Dendritic cell treated with granulocyte-macrophage colony-stimulating factor and Interleukin-4, amounts not matched to agents 40 ng/mL and 50 ng/mL, for 4 days (primary cell): ENCODE measurements around the gene UTP25.
A peak's percentile ranks its signal among the peaks of the same experiment; 100 is the strongest.
"Not testable (repeated sequence)": the region's sequence is repeated elsewhere in the genome, so short reads cannot be mapped to it uniquely, and the experiment has no call there.

ENCODE experiments used
- H3K27ac Mint-ChIP-seq: one replicate; pipeline ENCODE4 v1.8.0; 2022; ENCODE audit warnings: mild to moderate bottlenecking, mixed read lengths
- H3K27me3 Mint-ChIP-seq: one replicate; pipeline ENCODE4 v1.8.0; 2022; ENCODE audit warnings: mild to moderate bottlenecking, mixed read lengths
- H3K36me3 Mint-ChIP-seq: one replicate; pipeline ENCODE4 v1.8.0; 2022; ENCODE audit warnings: low read depth, mixed read lengths
- H3K4me1 Mint-ChIP-seq: one replicate; pipeline ENCODE4 v1.8.0; 2022; ENCODE audit warnings: low read depth, mixed read lengths
- H3K4me3 Mint-ChIP-seq: one replicate; pipeline ENCODE4 v1.8.0; 2022; ENCODE audit warnings: mild to moderate bottlenecking, moderate library complexity, mixed read lengths
- H3K9me3 Mint-ChIP-seq: one replicate; pipeline ENCODE4 v1.8.0; 2022; ENCODE audit warnings: mixed read lengths
- intact Hi-C: fragments of 100-400 bp; cut with micrococcal nuclease; formaldehyde crosslinking; loops from one replicate; pipeline ENCODE4 v1.15.0; 2022

UTP25 gene

DNA sequence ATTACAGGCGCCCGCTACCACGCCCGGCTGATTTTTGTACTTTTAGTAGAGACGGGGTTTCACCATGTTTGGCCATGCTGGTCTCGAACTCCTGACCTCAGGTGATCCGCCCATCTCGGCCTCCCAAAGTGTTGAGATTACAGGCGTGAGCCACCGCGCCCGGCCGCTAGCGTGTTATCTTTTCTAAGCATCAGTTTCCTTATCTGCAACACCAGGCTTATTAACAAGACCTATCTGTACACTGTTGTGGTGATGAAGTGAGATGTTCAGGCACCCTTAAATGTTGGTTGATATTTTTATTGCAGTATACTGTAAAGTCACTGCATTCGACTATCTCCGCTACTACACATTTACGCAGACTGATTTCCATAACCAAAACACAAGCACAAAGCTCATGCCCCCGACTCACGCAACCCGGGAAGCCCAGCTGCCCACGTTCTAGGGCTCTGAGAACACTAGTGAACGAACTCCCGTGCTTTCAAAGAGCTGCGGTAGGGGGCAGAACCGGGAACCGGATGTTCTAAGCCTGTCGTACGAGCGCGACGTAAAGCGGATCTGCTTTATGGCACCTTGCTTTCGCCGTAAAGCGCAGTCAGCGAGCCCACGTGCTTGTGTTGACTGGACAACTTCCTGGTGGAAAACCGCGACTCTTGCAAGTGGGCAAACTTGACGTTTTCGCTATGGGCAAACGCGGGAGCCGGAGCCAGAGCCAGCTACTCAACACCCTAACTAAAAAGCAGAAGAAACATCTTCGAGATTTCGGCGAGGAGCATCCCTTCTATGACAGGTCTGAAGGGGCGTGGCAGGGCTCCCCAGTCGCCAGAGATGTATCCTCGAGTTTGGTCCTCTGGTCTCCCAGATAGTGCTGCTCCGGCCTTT, at the start of gene UTP25:
Gene UTP25 (plus strand): TSS at position 589 of the 879 bp plus-strand sequence. CDS start 92 bp downstream, at position 681.
- intact Hi-C loops = loop anchor here (2.0 kb wide), 1 partner anchor 43 kb away; the partner anchor contains the start of gene C1orf74
- peaks cover 23% of the 10 kb centered on the region for H3K4me1 Mint-ChIP-seq

GRCh38 chr1:209778102-209778501, 49.7 kb upstream of the UTP25 start:
- Mint-ChIP-seq H3K4me3 (no peak overlapping the region), H3K4me1 (peaks cover 35% of the 10 kb centered on the region), H3K36me3 (peaks cover 68% of the 10 kb centered on the region), H3K27me3 (no peaks in the 10 kb centered on the region), H3K27ac (no peak overlapping the region), H3K9me3 (no peaks in the 10 kb centered on the region)
- intact Hi-C loops = no loop called here

More for the DNA sequence above, at the start of gene UTP25:
- Mint-ChIP-seq H3K27me3 (peaks cover 11% of the 10 kb centered on the region), H3K9me3 (no peaks in the 10 kb centered on the region), H3K27ac (peak within 1 kb of the TSS; percentile 92), H3K36me3 (peaks cover 34% of the 10 kb centered on the region), H3K4me3 (peak within 1 kb of the TSS; percentile 92)

DNA sequence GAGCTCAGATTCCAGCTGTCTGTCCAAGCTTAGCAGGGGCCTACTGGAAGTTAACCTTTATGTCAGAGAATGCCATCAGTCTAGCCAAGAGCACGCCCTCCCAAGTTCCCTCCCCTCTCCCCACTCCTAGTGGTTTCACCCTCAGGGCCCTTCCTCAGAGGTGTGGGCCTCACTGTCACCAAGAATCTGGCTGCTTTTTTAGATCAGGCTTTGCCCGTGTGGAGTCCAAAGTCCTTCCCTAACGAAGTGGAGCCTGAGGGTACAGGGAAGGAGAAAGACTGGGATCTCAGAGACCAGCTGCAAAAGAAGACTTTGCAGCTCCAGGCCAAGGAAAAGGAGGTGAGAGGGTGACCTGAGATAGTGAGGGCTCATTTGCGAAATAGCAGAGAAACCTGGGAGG, 47.5 kb upstream of the UTP25 start:
- H3K4me1 Mint-ChIP-seq = peaks cover 31% of the 10 kb centered on the region
- no peak overlapping the region for H3K27ac Mint-ChIP-seq
- H3K4me3 Mint-ChIP-seq = no peak overlapping the region
- intact Hi-C loops = no loop called here
- no peaks in the 10 kb centered on the region for H3K9me3 Mint-ChIP-seq
- H3K27me3 Mint-ChIP-seq = no peaks in the 10 kb centered on the region
- peaks cover 65% of the 10 kb centered on the region for H3K36me3 Mint-ChIP-seq

DNA sequence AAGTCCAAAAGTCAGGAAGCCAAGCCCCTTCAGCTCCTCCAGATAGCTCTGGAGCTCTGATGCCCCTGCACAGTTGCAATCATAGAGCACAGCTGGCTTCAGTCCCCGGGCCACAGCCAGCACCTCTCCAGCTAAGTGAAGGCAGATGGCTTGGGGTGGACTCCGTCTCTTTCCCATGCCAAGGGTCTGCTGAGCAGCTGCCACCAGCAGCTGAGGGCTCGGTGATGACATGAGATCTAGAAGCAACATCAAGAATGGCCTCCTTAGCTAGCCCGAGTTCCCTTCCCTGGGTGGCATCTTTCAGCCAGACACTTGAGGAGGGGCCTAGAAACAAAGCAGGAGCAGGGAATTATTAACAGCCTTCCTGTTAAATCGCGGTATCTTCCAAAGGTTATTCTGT, 44.4 kb upstream of the UTP25 start:
- intact Hi-C loops = no loop called here
- no peaks in the 10 kb centered on the region for H3K9me3 Mint-ChIP-seq
- peaks cover 38% of the 10 kb centered on the region for H3K36me3 Mint-ChIP-seq
- peaks cover 9% of the 10 kb centered on the region for H3K27me3 Mint-ChIP-seq
- no peak overlapping the region for H3K4me3 Mint-ChIP-seq
- H3K27ac Mint-ChIP-seq = peak overlapping the region; percentile 96
- H3K4me1 Mint-ChIP-seq = peaks cover 19% of the 10 kb centered on the region

- peaks cover 15% of the 10 kb centered on the region for H3K27me3 Mint-ChIP-seq
- intact Hi-C loops = loop anchor here (1.0 to 2.0 kb wide), 2 partner anchors 14 to 42 kb away; partner anchors contain the start of gene UTP25
- peak within 1 kb of the TSS; percentile 96 for H3K27ac Mint-ChIP-seq
- H3K36me3 Mint-ChIP-seq = peaks cover 27% of the 10 kb centered on the region
- peaks cover 19% of the 10 kb centered on the region for H3K4me1 Mint-ChIP-seq
- H3K9me3 Mint-ChIP-seq = no peaks in the 10 kb centered on the region
- peak within 1 kb of the TSS; percentile 97 for H3K4me3 Mint-ChIP-seq
These were observed 43.3 kb upstream of the UTP25 start, which contains the start of gene C1orf74 for GRCh38 chr1:209784265-209785169. Gene C1orf74 (minus strand): TSS chr1:209784559. CDS start chr1:209783634, 925 bp downstream.

- intact Hi-C loops = loop anchor here (2.0 kb wide), 1 partner anchor 41 kb away; the partner anchor contains the start of gene UTP25
- Mint-ChIP-seq H3K36me3 (peaks cover 16% of the 10 kb centered on the region), H3K27me3 (peaks cover 21% of the 10 kb centered on the region), H3K4me3 (no peak overlapping the region), H3K4me1 (peaks cover 19% of the 10 kb centered on the region), H3K27ac (peak overlapping the region; percentile 96), H3K9me3 (no peaks in the 10 kb centered on the region)
These were observed 42.2 kb upstream of the UTP25 start for GRCh38 chr1:209785592-209785991.

GRCh38 chr1:209786146-209786545, 41.6 kb upstream of the UTP25 start:
- Mint-ChIP-seq H3K4me3 (no peak overlapping the region), H3K27me3 (peaks cover 27% of the 10 kb centered on the region), H3K9me3 (no peaks in the 10 kb centered on the region), H3K4me1 (peaks cover 19% of the 10 kb centered on the region), H3K36me3 (peaks cover 13% of the 10 kb centered on the region), H3K27ac (peak overlapping the region; percentile 55)
- intact Hi-C loops = no loop called here

DNA sequence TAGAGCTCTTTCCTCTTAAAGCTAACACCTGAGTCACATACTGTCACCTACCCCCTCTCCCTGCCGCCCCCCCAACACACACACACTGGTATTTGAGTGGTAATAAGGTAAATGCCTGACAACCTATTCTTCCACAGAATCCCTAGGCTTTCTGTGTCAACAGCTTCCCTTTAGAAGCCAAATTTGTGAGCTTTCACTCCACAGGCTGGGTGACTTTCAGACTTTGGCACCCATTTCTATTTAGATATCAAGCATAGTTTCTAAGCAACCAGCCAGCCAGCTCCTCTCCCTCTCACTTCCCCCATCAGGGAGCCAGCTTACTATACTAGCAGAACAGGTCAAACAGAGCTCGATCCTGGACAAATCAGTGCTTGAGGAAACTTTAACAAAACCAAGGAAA, 40.2 kb upstream of the UTP25 start:
- Mint-ChIP-seq H3K4me1 (peaks cover 19% of the 10 kb centered on the region), H3K27me3 (peaks cover 37% of the 10 kb centered on the region), H3K27ac (no peak overlapping the region), H3K4me3 (no peak overlapping the region), H3K36me3 (peaks cover 7% of the 10 kb centered on the region), H3K9me3 (no peaks in the 10 kb centered on the region)
- intact Hi-C loops = no loop called here

DNA sequence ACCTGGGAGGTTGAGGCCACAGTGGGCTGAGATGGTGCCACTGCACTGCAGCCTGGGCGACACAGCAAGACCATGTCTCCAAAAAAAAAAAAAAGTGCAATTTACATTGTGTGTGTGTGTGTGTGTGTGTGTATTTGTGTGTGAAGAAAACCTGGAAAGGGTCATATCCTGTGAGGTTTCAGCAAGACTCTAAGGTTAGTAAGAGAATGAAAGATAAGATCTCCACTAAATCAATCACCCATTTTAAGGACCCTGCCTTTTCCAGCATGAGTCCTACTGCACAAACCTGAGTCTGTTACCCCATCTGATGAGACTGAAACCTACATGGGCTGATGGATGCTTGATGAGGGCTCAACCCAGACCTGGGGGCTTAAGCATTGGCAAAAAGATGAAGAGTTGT, 38.5 kb upstream of the UTP25 start:
- H3K4me3 Mint-ChIP-seq = no peak overlapping the region
- H3K36me3 Mint-ChIP-seq = peaks cover 4% of the 10 kb centered on the region
- peaks cover 46% of the 10 kb centered on the region for H3K27me3 Mint-ChIP-seq
- intact Hi-C loops = no loop called here
- H3K27ac Mint-ChIP-seq = no peak overlapping the region
- peaks cover 7% of the 10 kb centered on the region for H3K4me1 Mint-ChIP-seq
- H3K9me3 Mint-ChIP-seq = no peaks in the 10 kb centered on the region

DNA sequence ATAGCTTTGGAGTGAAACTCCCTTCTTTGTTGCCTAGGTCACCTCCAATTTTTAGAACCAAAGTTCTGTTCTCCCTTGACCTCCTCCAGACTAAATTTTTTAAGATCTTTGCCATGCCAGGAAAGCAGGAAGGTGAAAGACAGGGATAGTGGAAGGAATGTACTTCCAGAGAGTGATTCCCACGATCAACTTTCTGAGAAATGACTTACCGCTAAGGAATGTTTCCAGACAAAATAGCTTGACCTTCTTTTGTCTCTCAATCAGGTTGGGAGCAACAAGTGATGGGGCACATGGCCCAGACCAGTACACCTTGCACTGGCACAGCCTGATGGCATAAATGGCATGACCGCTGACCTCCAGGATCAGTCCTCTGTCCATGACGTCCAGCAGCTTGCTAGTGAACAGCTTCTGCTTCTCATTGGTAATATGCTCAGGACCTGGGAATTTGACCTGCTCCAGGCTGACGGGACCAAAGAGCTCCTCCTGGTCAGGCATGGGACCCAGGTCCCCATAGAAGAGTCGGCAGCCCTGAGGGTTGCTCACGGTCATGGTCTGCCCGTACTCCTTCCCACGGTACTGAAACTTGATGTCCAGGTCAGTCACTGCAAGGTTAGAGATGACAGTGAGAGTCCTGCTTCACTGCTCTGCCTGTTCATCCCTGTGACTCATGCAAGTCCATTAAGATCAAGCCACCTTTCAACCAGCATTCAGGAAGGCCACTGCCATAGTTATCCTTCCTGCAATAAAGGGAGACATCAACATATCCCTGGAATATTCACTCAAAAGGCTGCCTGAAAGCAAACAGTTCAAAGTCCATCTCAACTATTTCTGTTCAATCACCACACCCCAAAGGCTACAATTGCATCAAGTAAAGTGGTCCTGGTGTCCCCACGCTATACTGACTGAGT, 37.2 kb upstream of the UTP25 start:
- Mint-ChIP-seq H3K4me3 (no peak overlapping the region), H3K4me1 (no peaks in the 10 kb centered on the region), H3K9me3 (no peaks in the 10 kb centered on the region), H3K27ac (no peak overlapping the region), H3K36me3 (no peaks in the 10 kb centered on the region), H3K27me3 (peaks cover 52% of the 10 kb centered on the region)
- intact Hi-C loops = no loop called here

GRCh38 chr1:209791920-209792319, 35.9 kb upstream of the UTP25 start:
- no peaks in the 10 kb centered on the region for H3K36me3 Mint-ChIP-seq
- no peak overlapping the region for H3K4me3 Mint-ChIP-seq
- H3K9me3 Mint-ChIP-seq = no peaks in the 10 kb centered on the region
- no peak overlapping the region for H3K27ac Mint-ChIP-seq
- intact Hi-C loops = no loop called here
- peaks cover 52% of the 10 kb centered on the region for H3K27me3 Mint-ChIP-seq
- H3K4me1 Mint-ChIP-seq = no peaks in the 10 kb centered on the region

- H3K9me3 Mint-ChIP-seq, intact Hi-C loops, H3K4me3 Mint-ChIP-seq, H3K36me3 Mint-ChIP-seq, H3K27ac Mint-ChIP-seq: not testable (repeated sequence)
- Mint-ChIP-seq H3K4me1 (peaks cover 10% of the 10 kb centered on the region), H3K27me3 (peaks cover 47% of the 10 kb centered on the region)
These were observed 34.1 kb upstream of the UTP25 start for GRCh38 chr1:209793711-209794110.
